SK-N-SH (cell line): ENCODE results near the gene MEGF10. TPM values are rescaled to one million over a fixed set of nuclear protein-coding genes. Genes with fewer than 3 reads are reported as not detected.
"Not testable (repeated sequence)": the region's sequence is repeated elsewhere in the genome, so short reads cannot be mapped to it uniquely, and the experiment has no call there.

ENCODE experiments used
- CTCF ChIA-PET: fragments of 300-600, 350-600 bp; formaldehyde crosslinking; extraction: SDS; loops from one replicate; lab custom pipeline; 2021; lab: Yijun Ruan, JAX
- POLR2A ChIA-PET: fragments of 350-600 bp; sonication (Branson Sonifier 250); formaldehyde crosslinking; extraction: SDS; loops from one replicate; lab custom pipeline; 2020; ENCODE audit warnings: antibody characterized with exemption, inconsistent platforms; lab: Yijun Ruan, JAX
- DNase-seq: peaks from one replicate; pipeline ENCODE4 v3.0.0; 2012
- H2AFZ ChIP-seq: fragments of 200-600 bp; sonication (generic); 2 replicates; pipeline ENCODE4 v1.8.1; 2016; ENCODE audit warnings: antibody characterized with exemption, mild to moderate bottlenecking, low read depth
- H3F3A ChIP-seq: fragments of 200-600 bp; sonication (generic); replicated peaks from 2 replicates; pipeline ENCODE3; 2016; ENCODE audit warnings: antibody characterized with exemption, mild to moderate bottlenecking; ENCODE audit not compliant: insufficient read depth
- H3K27ac ChIP-seq, 2 experiments: fragments of 200-500 bp in 1 of 2; fragments of 200-600 bp in 1 of 2; sonication (Bioruptor generic) in 1 of 2; sonication (generic), shearing (Covaris generic) in 1 of 2; 2 replicates each; pipeline versions ENCODE4 v1.5.1 to v1.6.1; 2014 to 2016; ENCODE audit warnings: low read depth in 2 of 2, inconsistent platforms in 1 of 2, low read length in 1 of 2, mild to moderate bottlenecking in 1 of 2, mixed read lengths in 1 of 2
- H3K27me3 ChIP-seq: fragments of 200-600 bp; sonication (generic), shearing (Covaris generic); 2 replicates; pipeline ENCODE4 v1.6.1; 2016; ENCODE audit warnings: mixed run types; ENCODE audit not compliant: insufficient read depth
- H3K36me3 ChIP-seq, 2 experiments: fragments of 200-500 bp in 1 of 2; fragments of 200-600 bp in 1 of 2; sonication (Bioruptor generic) in 1 of 2; sonication (generic) in 1 of 2; replicated peaks in 1 of 2; 2 replicates each; pipeline versions ENCODE3 to v1.5.1; 2014 to 2016; ENCODE audit warnings: low read length in 1 of 2, mild to moderate bottlenecking in 1 of 2; ENCODE audit not compliant: insufficient read depth in 2 of 2, control insufficient read depth in 1 of 2
- H3K4me1 ChIP-seq, 2 experiments: fragments of 200-500 bp in 1 of 2; fragments of 200-600 bp in 1 of 2; sonication (Bioruptor generic) in 1 of 2; sonication (generic), shearing (Covaris generic) in 1 of 2; 2 replicates each; pipeline versions ENCODE4 v1.5.1 to v1.6.1; 2014 to 2016; ENCODE audit warnings: low read depth in 1 of 2, low read length in 1 of 2, mixed run types in 1 of 2; ENCODE audit not compliant: insufficient read depth in 2 of 2, control insufficient read depth in 1 of 2
- H3K4me2 ChIP-seq: fragments of 200-600 bp; sonication (generic), shearing (Covaris generic); 2 replicates; pipeline ENCODE4 v1.6.1; 2017; ENCODE audit warnings: mixed run types
- H3K4me3 ChIP-seq, 2 experiments: fragments of 200-500 bp in 1 of 2; fragments of 200-600 bp in 1 of 2; sonication (Bioruptor generic) in 1 of 2; sonication (generic), shearing (Covaris generic) in 1 of 2; 2 replicates each; pipeline versions ENCODE4 v1.5.1 to v1.8.1; 2014 to 2016; ENCODE audit warnings: low read depth in 2 of 2, inconsistent platforms in 1 of 2, low read length in 1 of 2, mild to moderate bottlenecking in 1 of 2, mixed read lengths in 1 of 2, moderate library complexity in 1 of 2
- H3K79me2 ChIP-seq: fragments of 200-600 bp; sonication (generic); 2 replicates; pipeline ENCODE4 v1.8.1; 2017; ENCODE audit warnings: mild to moderate bottlenecking; ENCODE audit not compliant: insufficient read depth
- H3K9ac ChIP-seq: fragments of 200-600 bp; sonication (generic); 2 replicates; pipeline ENCODE4 v1.6.1; 2017; ENCODE audit warnings: mixed run types
- H3K9me2 ChIP-seq: fragments of 200-600 bp; sonication (generic); 2 replicates; pipeline ENCODE4 v1.6.1; 2017; ENCODE audit warnings: mixed run types
- H3K9me3 ChIP-seq: fragments of 200-600 bp; sonication (generic); 2 replicates; pipeline ENCODE4 v1.6.1; 2017; ENCODE audit warnings: mixed run types, mild to moderate bottlenecking, moderate library complexity
- H4K20me1 ChIP-seq: fragments of 200-600 bp; sonication (generic); 2 replicates; pipeline ENCODE4 v1.6.1; 2017; ENCODE audit warnings: mild to moderate bottlenecking, mixed run types; ENCODE audit not compliant: insufficient read depth
- CHD2 ChIP-seq: fragments of 150-350 bp; IDR thresholded peaks from 2 replicates; pipeline ENCODE4 v1.6.1; 2018; ENCODE audit warnings: low read length; ENCODE audit not compliant: partially characterized antibody
- ELF1 ChIP-seq: IDR thresholded peaks from 2 replicates; pipeline ENCODE4 v1.4.0; 2012
- FOXJ3 ChIP-seq: sonication (generic); formaldehyde crosslinking; IDR thresholded peaks from 2 replicates; pipeline ENCODE4 v1.5.1; 2020; ENCODE audit warnings: mild to moderate bottlenecking, missing genetic modification reagents
- GABPA ChIP-seq: IDR thresholded peaks from 2 replicates; pipeline ENCODE4 v1.4.0; 2012; ENCODE audit warnings: low read depth, mild to moderate bottlenecking
- NFIC ChIP-seq: IDR thresholded peaks from 2 replicates; pipeline ENCODE4 v1.4.0; 2012; ENCODE audit warnings: borderline replicate concordance
- NRF1 ChIP-seq: IDR thresholded peaks from 2 replicates; pipeline ENCODE4 v1.6.1; 2012; ENCODE audit warnings: low read depth, mild to moderate bottlenecking, low read length
- POLR2AphosphoS5 ChIP-seq: IDR thresholded peaks from 2 replicates; pipeline ENCODE4 v1.6.1; 2012; ENCODE audit warnings: low read depth, low read length
- RAD21 ChIP-seq: IDR thresholded peaks from 2 replicates; pipeline ENCODE4 v1.6.1; 2012; ENCODE audit warnings: mild to moderate bottlenecking, low read length
- RCOR1 ChIP-seq: fragments of 150-350 bp; IDR thresholded peaks from 2 replicates; pipeline ENCODE4 v1.6.1; 2017; ENCODE audit warnings: antibody characterized with exemption, low read length
- RFX5 ChIP-seq: IDR thresholded peaks from 2 replicates; pipeline ENCODE4 v1.6.1; 2012; ENCODE audit warnings: mild to moderate bottlenecking, improper control_type of control experiment, low read length
- SMC3 ChIP-seq: IDR thresholded peaks from 2 replicates; pipeline ENCODE4 v1.6.1; 2012; ENCODE audit warnings: low read depth, low read length, improper control_type of control experiment
- TEAD4 ChIP-seq: IDR thresholded peaks from 2 replicates; pipeline ENCODE4 v1.4.0; 2012; ENCODE audit warnings: mild to moderate bottlenecking, borderline replicate concordance; ENCODE audit not compliant: insufficient read depth
- WGBS: methylation state at CpG from one replicate; pipeline ENCODE4 v1.1.6; 2017; ENCODE audit warnings: low lambda C conversion rate; 5-methylcytosine and 5-hydroxymethylcytosine counted together
- polyA plus RNA-seq, 3 experiments: library from polyadenylated mRNA; depleted of rRNA; stranded (reverse); fragments of >200 nt; gene quantifications; 2 replicates each; pipeline ENCODE4 v1.2.3, GENCODE V29; 2012
- TF ChIP-seq, protein P1 (sequence below): fragments of 150-350 bp; IDR thresholded peaks from 2 replicates; pipeline ENCODE4 v1.6.1; 2017; ENCODE audit warnings: antibody characterized with exemption, low read length, low read depth, borderline replicate concordance
- TF ChIP-seq, protein P2 (sequence below): IDR thresholded peaks from 2 replicates; pipeline ENCODE4 v1.4.0; 2012; ENCODE audit warnings: low read depth, borderline replicate concordance

MEGF10 gene
- polyA plus RNA-seq, 1 of the 3 experiments (the other 2 are of a cell fraction), result 1.1 TPM

DNA sequence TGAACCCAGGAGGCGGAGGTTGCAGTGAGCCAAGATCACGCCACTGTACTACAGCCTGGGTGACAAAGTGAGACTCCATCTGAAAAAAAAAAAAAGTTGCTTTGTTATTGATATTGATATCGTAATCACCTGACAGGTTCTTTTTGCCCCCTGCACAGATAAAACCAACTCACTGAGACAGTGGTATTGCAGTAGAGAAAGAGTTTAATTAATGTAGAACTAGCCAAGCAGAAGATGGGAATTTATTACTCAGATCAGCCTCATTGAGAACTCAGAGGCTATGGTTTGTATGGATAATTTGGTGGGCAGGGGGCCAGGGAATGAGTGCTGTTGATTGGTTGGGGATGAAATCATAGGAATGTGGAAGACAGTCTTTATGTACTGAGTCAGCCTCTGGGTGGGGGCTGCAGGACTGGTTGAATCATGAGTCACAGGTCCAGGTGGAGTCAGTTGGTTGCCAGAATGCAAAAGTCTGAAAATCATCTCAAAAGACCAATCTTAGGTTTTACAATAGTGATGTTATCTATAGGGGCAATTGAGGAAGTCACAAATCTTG lies 35.8 kb upstream of the MEGF10 start (continued):
- no peak for TF ChIP-seq TEAD4

GRCh38 chr5:127256886-127257597 lies 33.6 kb upstream of the MEGF10 start:
- Histone ChIP-seq H2AFZ (no peak overlapping the region), H3K4me2 (no peak overlapping the region), H3K9me3 (peaks cover 11% of the 10 kb centered on the region; the same call in 1 of the 2 replicates), H3K9ac (no peak overlapping the region), H4K20me1 (no peaks in the 10 kb centered on the region), H3K9me2 (no peaks in the 10 kb centered on the region), H3K4me1 (no peaks in the 10 kb centered on the region), H3F3A (no peaks in the 10 kb centered on the region), H3K4me3 (no peak overlapping the region), H3K27me3 (no peaks in the 10 kb centered on the region), H3K27ac (no peak overlapping the region), H3K36me3 (no peaks in the 10 kb centered on the region), H3K79me2 (no peaks in the 10 kb centered on the region)
- TF ChIP-seq TEAD4 (no peak), NFIC (no peak), RCOR1 (no peak), FOXJ3 (CRISPR knock-in tag) (no peak), RAD21 (no peak), POLR2AphosphoS5 (no peak), SMC3 (no peak), CHD2 (no peak), GABPA (no peak), RFX5 (no peak), NRF1 (no peak)
- TF ChIP-seq, protein P1, sequence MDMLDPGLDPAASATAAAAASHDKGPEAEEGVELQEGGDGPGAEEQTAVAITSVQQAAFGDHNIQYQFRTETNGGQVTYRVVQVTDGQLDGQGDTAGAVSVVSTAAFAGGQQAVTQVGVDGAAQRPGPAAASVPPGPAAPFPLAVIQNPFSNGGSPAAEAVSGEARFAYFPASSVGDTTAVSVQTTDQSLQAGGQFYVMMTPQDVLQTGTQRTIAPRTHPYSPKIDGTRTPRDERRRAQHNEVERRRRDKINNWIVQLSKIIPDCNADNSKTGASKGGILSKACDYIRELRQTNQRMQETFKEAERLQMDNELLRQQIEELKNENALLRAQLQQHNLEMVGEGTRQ, result no peak
- ChIA-PET POLR2A (no interaction called here), CTCF (no interaction called here)
- no peak for DNase-seq
- WGBS, result 35% methylated on average over 2 of the region's 2 CpGs

DNA sequence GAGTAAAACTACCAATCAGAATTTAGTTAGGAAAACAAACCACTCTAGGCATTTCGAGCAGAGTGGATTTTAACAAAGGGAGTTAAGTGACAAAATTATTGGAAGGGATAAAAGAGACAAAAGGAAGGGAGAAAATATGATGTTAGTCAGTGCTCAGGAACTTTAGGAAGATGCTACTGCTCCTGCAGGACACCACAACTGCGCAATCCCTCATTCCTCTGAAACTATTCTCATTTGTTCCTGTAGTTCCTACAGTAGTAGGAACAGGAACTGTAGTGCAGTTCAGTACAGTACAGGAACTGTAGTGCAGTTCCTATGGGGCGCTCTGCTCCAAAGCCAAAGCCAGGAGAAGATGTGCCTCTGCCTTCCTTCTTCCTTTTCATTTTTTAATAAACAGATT lies 29.9 kb upstream of the MEGF10 start:
- Histone ChIP-seq H3K4me2 (no peak overlapping the region), H2AFZ (no peak overlapping the region), H3K4me3 (no peak overlapping the region), H3K27me3 (no peaks in the 10 kb centered on the region), H3K9me3 (no peaks in the 10 kb centered on the region), H3K9me2 (no peaks in the 10 kb centered on the region), H3K79me2 (no peaks in the 10 kb centered on the region), H3K4me1 (no peaks in the 10 kb centered on the region), H4K20me1 (no peaks in the 10 kb centered on the region), H3F3A (no peaks in the 10 kb centered on the region), H3K9ac (no peak overlapping the region), H3K27ac (no peak overlapping the region), H3K36me3 (no peaks in the 10 kb centered on the region)
- no peak for TF ChIP-seq ELF1
- TF ChIP-seq, protein P2, sequence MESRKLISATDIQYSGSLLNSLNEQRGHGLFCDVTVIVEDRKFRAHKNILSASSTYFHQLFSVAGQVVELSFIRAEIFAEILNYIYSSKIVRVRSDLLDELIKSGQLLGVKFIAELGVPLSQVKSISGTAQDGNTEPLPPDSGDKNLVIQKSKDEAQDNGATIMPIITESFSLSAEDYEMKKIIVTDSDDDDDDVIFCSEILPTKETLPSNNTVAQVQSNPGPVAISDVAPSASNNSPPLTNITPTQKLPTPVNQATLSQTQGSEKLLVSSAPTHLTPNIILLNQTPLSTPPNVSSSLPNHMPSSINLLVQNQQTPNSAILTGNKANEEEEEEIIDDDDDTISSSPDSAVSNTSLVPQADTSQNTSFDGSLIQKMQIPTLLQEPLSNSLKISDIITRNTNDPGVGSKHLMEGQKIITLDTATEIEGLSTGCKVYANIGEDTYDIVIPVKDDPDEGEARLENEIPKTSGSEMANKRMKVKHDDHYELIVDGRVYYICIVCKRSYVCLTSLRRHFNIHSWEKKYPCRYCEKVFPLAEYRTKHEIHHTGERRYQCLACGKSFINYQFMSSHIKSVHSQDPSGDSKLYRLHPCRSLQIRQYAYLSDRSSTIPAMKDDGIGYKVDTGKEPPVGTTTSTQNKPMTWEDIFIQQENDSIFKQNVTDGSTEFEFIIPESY, result no peak
- POLR2A ChIA-PET, result no interaction called here
- 59% methylated on average over 3 of the region's 3 CpGs for WGBS
- DNase-seq, result no peak
- CTCF ChIA-PET, result no interaction called here

- H3K4me3 ChIP-seq, H3K9ac ChIP-seq, H3K9me3 ChIP-seq, H3K27me3 ChIP-seq, H3K36me3 ChIP-seq, H2AFZ ChIP-seq, DNase-seq, H3K79me2 ChIP-seq, H3F3A ChIP-seq, CTCF ChIA-PET, H3K9me2 ChIP-seq, H3K4me2 ChIP-seq, POLR2A ChIA-PET, H3K4me1 ChIP-seq, H3K27ac ChIP-seq, H4K20me1 ChIP-seq: not testable (repeated sequence)
- 93% methylated on average over 1 of the region's 1 CpG for WGBS
Measured at GRCh38 chr5:127265473-127265872, 25.1 kb upstream of the MEGF10 start.
